H1 (cell line): ENCODE data around the gene CACNB4. TPM values are rescaled to one million over a fixed set of nuclear protein-coding genes. Genes with fewer than 3 reads are reported as not detected.

Source experiments
- CTCF ChIA-PET: fragments of 300-600 bp; sonication (Branson Sonifier 250); formaldehyde crosslinking; loops from one replicate; lab custom pipeline; 2021; ENCODE audit not compliant: partially characterized antibody; lab: Charles Lee
- POLR2A ChIA-PET: fragments of 300-600 bp; sonication (Branson Sonifier 250); formaldehyde crosslinking; loops from one replicate; lab custom pipeline; 2021; ENCODE audit warnings: inconsistent platforms; ENCODE audit not compliant: partially characterized antibody; lab: Charles Lee
- DNase-seq, 2 experiments: peaks; one replicate each; pipeline versions ENCODE4 v3.0.0 to v3.0.0-alpha.2; 2010 to 2022; ENCODE audit warnings: low spot score in 2 of 2, low read depth in 1 of 2, mixed read lengths in 1 of 2
- FAIRE-seq: peaks from 2 replicates; lab custom pipeline; 2011; peaks lifted over from hg19 to GRCh38; lab: Jason Lieb, UNC
- H2AFZ ChIP-seq: 2 replicates; pipeline ENCODE4 v1.8.1; 2012; ENCODE audit warnings: low read length, inconsistent platforms
- H2AK5ac ChIP-seq: 2 replicates; pipeline ENCODE4 v1.6.1; 2013; ENCODE audit warnings: low read depth, low read length
- H2BK120ac ChIP-seq: replicated peaks from 2 replicates; pipeline ENCODE3; 2013; ENCODE audit warnings: low read depth, low read length, inconsistent platforms
- H2BK12ac ChIP-seq: 2 replicates; pipeline ENCODE4 v1.6.1; 2013; ENCODE audit warnings: low read depth, low read length
- H2BK15ac ChIP-seq: 2 replicates; pipeline ENCODE4 v1.6.1; 2013; ENCODE audit warnings: low read length
- H2BK20ac ChIP-seq: 2 replicates; pipeline ENCODE4 v1.6.1; 2013; ENCODE audit warnings: low read length
- H2BK5ac ChIP-seq: 2 replicates; pipeline ENCODE4 v1.6.1; 2013; ENCODE audit warnings: low read depth, low read length
- H3K14ac ChIP-seq: 2 replicates; pipeline ENCODE4 v1.6.1; 2013; ENCODE audit warnings: inconsistent platforms; ENCODE audit not compliant: insufficient read length
- H3K18ac ChIP-seq: 2 replicates; pipeline ENCODE4 v1.6.1; 2013; ENCODE audit warnings: low read length; ENCODE audit errors: extremely low read depth
- H3K23ac ChIP-seq: 2 replicates; pipeline ENCODE4 v1.6.1; 2013; ENCODE audit warnings: inconsistent platforms; ENCODE audit not compliant: insufficient read length
- H3K23me2 ChIP-seq: 2 replicates; pipeline ENCODE4 v1.6.1; 2013; ENCODE audit warnings: low read depth, low read length
- H3K27ac ChIP-seq: 2 replicates; pipeline ENCODE4 v1.6.1; 2011; ENCODE audit warnings: low read depth, low read length, inconsistent platforms
- H3K27me3 ChIP-seq, 4 experiments: replicated peaks in 1 of 4; 1 replicate in 1 of 4; 2 replicates in 3 of 4; pipeline versions ENCODE4 v1.6.1 to v1.8.1; 2011 to 2013; ENCODE audit warnings: low read length in 3 of 4, mild to moderate bottlenecking in 3 of 4, inconsistent platforms in 2 of 4, mixed read lengths in 2 of 4, moderate library complexity in 1 of 4; ENCODE audit not compliant: control insufficient read depth in 3 of 4, insufficient read depth in 3 of 4; ENCODE audit errors: extremely low read depth in 1 of 4
- H3K36me3 ChIP-seq, 4 experiments: 2 replicates each; pipeline versions ENCODE4 v1.6.1 to v1.8.1; 2011 to 2013; ENCODE audit warnings: mild to moderate bottlenecking in 4 of 4, low read length in 3 of 4, moderate library complexity in 2 of 4, control low read depth in 1 of 4, inconsistent platforms in 1 of 4; ENCODE audit not compliant: insufficient read depth in 4 of 4, control insufficient read depth in 2 of 4
- H3K4ac ChIP-seq: replicated peaks from 2 replicates; pipeline ENCODE3; 2013; ENCODE audit warnings: low read length, low read depth, mixed read lengths, inconsistent platforms; ENCODE audit not compliant: insufficient read length
- H3K4me1 ChIP-seq, 4 experiments: replicated peaks in 1 of 4; 1 replicate in 1 of 4; 2 replicates in 3 of 4; pipeline versions ENCODE4 v1.6.1 to v1.8.1; 2011 to 2013; ENCODE audit warnings: low read length in 3 of 4, inconsistent platforms in 2 of 4, mixed read lengths in 1 of 4; ENCODE audit not compliant: insufficient read depth in 4 of 4, control insufficient read depth in 3 of 4
- H3K4me2 ChIP-seq, 2 experiments: 2 replicates each; pipeline versions ENCODE4 v1.6.1 to v1.8.1; 2011 to 2013; ENCODE audit warnings: low read depth in 2 of 2, low read length in 2 of 2, control low read depth in 1 of 2, inconsistent platforms in 1 of 2, mild to moderate bottlenecking in 1 of 2; ENCODE audit not compliant: insufficient read depth in 1 of 2
- H3K4me3 ChIP-seq, 4 experiments: fragments of 200-600, 300-600 bp in 1 of 4; sonication (generic), shearing (Covaris generic), sonication (Bioruptor Twin) in 1 of 4; 2 replicates each; pipeline versions ENCODE4 v1.5.1 to v1.8.1; 2011 to 2016; ENCODE audit warnings: low read length in 4 of 4, low read depth in 3 of 4, control low read depth in 2 of 4, inconsistent platforms in 2 of 4, mild to moderate bottlenecking in 2 of 4, mixed read lengths in 1 of 4, moderate library complexity in 1 of 4; ENCODE audit not compliant: insufficient read depth in 2 of 4; ENCODE audit errors: extremely low read depth in 1 of 4
- H3K56ac ChIP-seq: replicated peaks from 2 replicates; pipeline ENCODE3; 2013; ENCODE audit warnings: low read depth, mild to moderate bottlenecking, mixed read lengths, low read length, inconsistent platforms; ENCODE audit not compliant: insufficient read length
- H3K79me1 ChIP-seq: 2 replicates; pipeline ENCODE4 v1.6.1; 2013; ENCODE audit warnings: low read depth, low read length, control low read depth
- H3K79me2 ChIP-seq, 2 experiments: 2 replicates each; pipeline versions ENCODE4 v1.6.1 to v1.8.1; 2012 to 2013; ENCODE audit warnings: low read length in 2 of 2, mild to moderate bottlenecking in 2 of 2, inconsistent platforms in 1 of 2; ENCODE audit not compliant: insufficient read depth in 2 of 2, control insufficient read depth in 1 of 2
- H3K9ac ChIP-seq, 4 experiments: replicated peaks in 1 of 4; 1 replicate in 1 of 4; 2 replicates in 3 of 4; pipeline versions ENCODE4 v1.6.1 to v1.8.1; 2011 to 2013; ENCODE audit warnings: low read depth in 3 of 4, low read length in 3 of 4, control low read depth in 2 of 4, mild to moderate bottlenecking in 2 of 4, moderate library complexity in 2 of 4, inconsistent platforms in 1 of 4; ENCODE audit errors: extremely low read depth in 1 of 4
- H3K9me3 ChIP-seq, 2 experiments: 2 replicates each; pipeline versions ENCODE4 v1.6.1 to v1.8.1; 2012 to 2013; ENCODE audit warnings: mild to moderate bottlenecking in 2 of 2, moderate library complexity in 2 of 2, control low read depth in 1 of 2, inconsistent platforms in 1 of 2, low read depth in 1 of 2, low read length in 1 of 2, mixed read lengths in 1 of 2; ENCODE audit not compliant: insufficient read depth in 2 of 2
- H4K20me1 ChIP-seq, 2 experiments: replicated peaks in 1 of 2; 2 replicates each; pipeline versions ENCODE3 to v1.8.1; 2011 to 2013; ENCODE audit warnings: inconsistent platforms in 2 of 2, low read length in 2 of 2, mild to moderate bottlenecking in 1 of 2; ENCODE audit not compliant: insufficient read depth in 2 of 2, control insufficient read depth in 1 of 2
- H4K5ac ChIP-seq: 2 replicates; pipeline ENCODE4 v1.6.1; 2013; ENCODE audit warnings: low read length, low read depth, mixed read lengths, inconsistent platforms; ENCODE audit not compliant: insufficient read length
- H4K8ac ChIP-seq: 2 replicates; pipeline ENCODE4 v1.8.0; 2013; ENCODE audit warnings: mild to moderate bottlenecking, moderate library complexity, low read length, inconsistent platforms; ENCODE audit not compliant: insufficient read depth; ENCODE audit errors: extremely low read depth
- H4K91ac ChIP-seq: replicated peaks from 2 replicates; pipeline ENCODE3; 2013; ENCODE audit warnings: low read length, mixed read lengths, inconsistent platforms; ENCODE audit not compliant: insufficient read length
- EGR1 ChIP-seq: IDR thresholded peaks from 2 replicates; pipeline ENCODE4 v1.6.1; 2011; ENCODE audit warnings: low read depth, low read length, borderline replicate concordance
- GABPA ChIP-seq: IDR thresholded peaks from 2 replicates; pipeline ENCODE4 v1.6.1; 2011; ENCODE audit warnings: mild to moderate bottlenecking, low read length, moderate library complexity, borderline replicate concordance; ENCODE audit not compliant: insufficient read depth
- MAFK ChIP-seq: IDR thresholded peaks from 2 replicates; pipeline ENCODE4 v1.6.1; 2012; ENCODE audit warnings: low read depth, mild to moderate bottlenecking, improper control_type of control experiment, low read length
- NRF1 ChIP-seq: IDR thresholded peaks from 2 replicates; pipeline ENCODE4 v1.6.1; 2011; ENCODE audit warnings: mild to moderate bottlenecking, low read depth, low read length, improper control_type of control experiment
- RFX5 ChIP-seq: IDR thresholded peaks from 2 replicates; pipeline ENCODE4 v1.6.1; 2011; ENCODE audit warnings: low read depth, low read length, improper control_type of control experiment, borderline replicate concordance
- RNF2 ChIP-seq: fragments of 200-900, 300-1000 bp; sonication (generic); IDR thresholded peaks from 2 replicates; pipeline ENCODE4 v1.7.1; 2016; ENCODE audit warnings: borderline replicate concordance, low read depth, mild to moderate bottlenecking, antibody characterized with exemption, low read length; ENCODE audit not compliant: poor library complexity, severe bottlenecking; ENCODE audit errors: missing control alignments
- TAF7 ChIP-seq: optimal IDR thresholded peaks from 2 replicates; pipeline ENCODE3; 2011; ENCODE audit warnings: low read depth, mild to moderate bottlenecking, inconsistent platforms, low read length, moderate library complexity, borderline replicate concordance
- ZNF274 ChIP-seq: IDR thresholded peaks from 2 replicates; pipeline ENCODE4 v1.7.0; 2012; ENCODE audit warnings: low read length, borderline replicate concordance; ENCODE audit errors: extremely low read depth
- WGBS, 2 experiments: shearing (Covaris generic) in 1 of 2; methylation state at CpG; one replicate each; pipeline versions ENCODE4 v1.1.6 to v1.1.7; 2013 to 2015; ENCODE audit warnings: low lambda C conversion rate in 2 of 2, mixed read lengths in 2 of 2, inconsistent platforms in 1 of 2, low coverage in 1 of 2, missing lambda C conversion rate in 1 of 2; ENCODE audit not compliant: insufficient replicate concordance in 2 of 2, insufficient coverage in 1 of 2, insufficient read length in 1 of 2; ENCODE audit errors: extremely low coverage in 1 of 2, missing lambda C conversion rate in 1 of 2; 5-methylcytosine and 5-hydroxymethylcytosine counted together
- polyA plus RNA-seq, 7 experiments: library from polyadenylated mRNA; depleted of rRNA in 3 of 7; stranded (reverse) in 5 of 7; unstranded in 2 of 7; fragments of >200 nt in 5 of 7; fragments of 200-250 nt in 2 of 7; gene quantifications; 1 replicate in 5 of 7; 2 replicates in 1 of 7; 4 replicates in 1 of 7; pipeline versions ENCODE4 v1.2.1 to v1.2.3, GENCODE V29; 2011 to 2013; ENCODE audit warnings: missing spikeins in 2 of 7, mixed read lengths in 2 of 7
- total RNA-seq: library from RNA; stranded (reverse); fragmentation: NEBNext Ultra II Directional; extraction: Animal tissue kit (Norgen Biotek cat#: 25700); gene quantifications from 2 replicates; pipeline ENCODE4 v1.2.1, GENCODE V29; 2021

Gene CACNB4
- total and polyA plus RNA-seq, 2 of the 8 experiments (the other 6 are each of a cell fraction or from before 2014, with no cell fraction given) = 2.0 to 4.0 TPM

DNA sequence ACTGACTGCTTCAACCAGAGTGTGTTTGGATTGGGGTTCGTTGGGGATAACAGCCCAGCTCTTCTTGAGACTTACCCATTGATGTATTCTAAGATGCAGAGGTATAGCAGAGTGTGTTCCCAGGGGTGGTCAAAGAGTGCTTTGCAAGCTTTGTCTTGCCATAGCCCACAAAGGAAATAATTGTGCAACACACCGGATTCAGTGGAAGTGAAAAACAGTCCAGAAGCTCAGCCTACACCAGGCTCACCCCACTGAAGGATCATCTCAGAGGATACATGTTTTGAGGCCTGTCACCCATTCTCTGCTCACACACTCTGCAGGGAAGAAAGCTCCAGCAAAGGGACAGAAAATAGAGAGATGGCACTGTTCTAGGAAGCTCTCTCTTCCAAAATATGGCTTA is 9.6 kb downstream of the CACNB4 start:
- Histone ChIP-seq H3K14ac (no peak overlapping the region), H3K4me1 (no peaks in the 10 kb centered on the region), H3K9me3 (no peaks in the 10 kb centered on the region), H2BK15ac (no peak overlapping the region), H2BK12ac (no peak overlapping the region), H3K56ac (no peak overlapping the region), H3K4ac (no peak overlapping the region), H3K27me3 (no peaks in the 10 kb centered on the region; a peak in 1 of 7 replicates), H2AFZ (no peak overlapping the region), H4K8ac (no peak overlapping the region), H3K23me2 (no peaks in the 10 kb centered on the region; the same call in 1 of the 2 replicates), H3K36me3 (no peaks in the 10 kb centered on the region), H3K79me1 (no peaks in the 10 kb centered on the region), H3K18ac (no peak overlapping the region), H2BK120ac (no peak overlapping the region), H4K5ac (no peak overlapping the region), H4K20me1 (no peaks in the 10 kb centered on the region), H3K27ac (no peak overlapping the region), H2AK5ac (no peak overlapping the region), H3K9ac (no peak overlapping the region), H2BK5ac (no peak overlapping the region), H2BK20ac (no peak overlapping the region), H3K23ac (no peak overlapping the region), H3K4me3 (no peak overlapping the region), H3K4me2 (no peak overlapping the region), H4K91ac (no peak overlapping the region), H3K79me2 (no peaks in the 10 kb centered on the region)
- DNase-seq (no peak), FAIRE-seq (no peak)
- 96% methylated on average over 2 of the region's 2 CpGs; no CpG with 5 or more reads in 1 of the 2 experiments for WGBS, 2 experiments
- POLR2A ChIA-PET = interaction anchor here (0.6 kb wide), 1 partner anchor 364 kb away, joined by 3 read pairs; no protein-coding TSS in a partner anchor
- CTCF ChIA-PET = interaction anchor here (0.5 to 3.3 kb wide), 9 partner anchors 9 to 478 kb away, joined by 3 to 14 read pairs (median 3); no protein-coding TSS in a partner anchor
- TF ChIP-seq EGR1 (no peak), RFX5 (no peak), NRF1 (no peak), GABPA (no peak), ZNF274 (no peak), RNF2 (no peak), TAF7 (no peak), MAFK (no peak)
